ENCODE data around the gene CSMD2.

Gene CSMD2

DNA sequence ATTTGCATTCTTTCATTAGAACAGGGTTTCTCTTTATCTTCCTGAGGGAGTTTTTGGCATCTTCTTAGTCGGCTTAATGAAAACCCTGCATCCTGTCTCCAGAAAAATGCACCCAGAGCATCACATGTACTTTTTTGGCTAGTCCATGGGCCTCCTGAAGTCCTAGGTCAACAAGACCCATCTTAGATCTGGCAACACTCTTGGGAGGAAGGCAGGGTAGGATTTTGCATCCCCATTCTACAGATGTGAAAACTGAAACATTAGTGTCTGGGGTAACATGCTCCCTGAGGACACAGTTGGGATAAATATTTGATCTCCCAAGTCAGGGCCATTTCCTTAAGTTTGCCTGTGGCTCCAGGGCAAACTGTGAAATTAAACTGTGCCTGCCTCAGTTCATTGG, 341.2 kb downstream of the CSMD2 start:
- H3K18ac ChIP-seq (ENCODE audit: low read length), result no peak overlapping the region
- H4K8ac ChIP-seq (ENCODE audit: low read depth, low read length), result no peak overlapping the region
- H3K27me3 ChIP-seq (ENCODE audit: insufficient read depth, low read length, poor library complexity), result no peaks in the 10 kb centered on the region
- no peaks in the 10 kb centered on the region for H3K79me2 ChIP-seq (ENCODE audit: control insufficient read depth, insufficient read depth, low read length)
- H3K9ac ChIP-seq (ENCODE audit: low read length), result no peak overlapping the region
- H3K4ac ChIP-seq (ENCODE audit: low read depth, low read length), result no peak overlapping the region
- no peaks in the 10 kb centered on the region for H3K79me1 ChIP-seq (ENCODE audit: low read length)
- no CpG with 5 or more reads among the region's 1 CpG for WGBS (ENCODE audit: extremely low coverage, insufficient coverage, low lambda C conversion rate)
- H3K4me3 ChIP-seq (ENCODE audit: low read length), result no peak overlapping the region
- H2BK15ac ChIP-seq (replicated peaks; ENCODE audit: low read depth), result no peak overlapping the region
- H3K27ac ChIP-seq (ENCODE audit: low read depth, low read length), result no peak overlapping the region
- H3K4me2 ChIP-seq (ENCODE audit: low read length), result no peak overlapping the region
- no peaks in the 10 kb centered on the region for H3K4me1 ChIP-seq (ENCODE audit: control insufficient read depth, low read depth, low read length)
- no peak overlapping the region for H2AK5ac ChIP-seq (ENCODE audit: low read length)
- no peak for DNase-seq
- no peaks in the 10 kb centered on the region for H3K36me3 ChIP-seq (ENCODE audit: control insufficient read depth, insufficient read depth, low read length)
- no peak overlapping the region for H2BK5ac ChIP-seq (ENCODE audit: low read length)
- H3K23ac ChIP-seq (ENCODE audit: low read length), result no peak overlapping the region
- no peak overlapping the region for H2BK120ac ChIP-seq (ENCODE audit: low read depth, low read length)
- no peak overlapping the region for H3K56ac ChIP-seq (ENCODE audit: low read length)
- no peak overlapping the region for H4K5ac ChIP-seq (ENCODE audit: low read length)

DNA sequence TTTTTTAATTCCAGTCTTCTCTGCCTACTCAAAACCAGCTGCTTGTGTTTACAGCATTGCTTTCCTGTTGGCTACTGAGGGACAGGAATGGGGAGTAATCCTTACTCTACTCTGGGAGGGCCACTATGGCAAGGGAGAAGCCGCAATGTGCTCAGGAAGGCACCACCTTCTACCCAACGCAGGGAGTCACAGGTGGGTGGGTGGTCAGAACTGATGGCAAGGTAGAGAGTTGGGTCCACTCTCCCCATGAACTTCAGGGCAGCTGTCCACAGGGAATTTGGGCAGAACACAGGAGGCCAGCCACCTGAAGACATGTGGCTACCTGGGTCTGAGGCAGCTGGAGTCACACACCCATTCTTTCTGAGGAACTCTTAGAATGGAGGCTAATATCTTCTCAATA, 341.6 kb downstream of the CSMD2 start:
- Histone ChIP-seq H3K79me2 (ENCODE audit: control insufficient read depth, insufficient read depth, low read length) (no peaks in the 10 kb centered on the region), H4K8ac (ENCODE audit: low read depth, low read length) (no peak overlapping the region), H3K4ac (ENCODE audit: low read depth, low read length) (no peak overlapping the region), H3K36me3 (ENCODE audit: control insufficient read depth, insufficient read depth, low read length) (no peaks in the 10 kb centered on the region), H4K5ac (ENCODE audit: low read length) (no peak overlapping the region), H3K9ac (ENCODE audit: low read length) (no peak overlapping the region), H2BK120ac (ENCODE audit: low read depth, low read length) (no peak overlapping the region), H3K4me3 (ENCODE audit: low read length) (no peak overlapping the region), H3K18ac (ENCODE audit: low read length) (no peak overlapping the region), H3K23ac (ENCODE audit: low read length) (no peak overlapping the region), H3K4me1 (ENCODE audit: control insufficient read depth, low read depth, low read length) (no peaks in the 10 kb centered on the region), H3K27ac (ENCODE audit: low read depth, low read length) (no peak overlapping the region), H3K4me2 (ENCODE audit: low read length) (no peak overlapping the region), H3K56ac (ENCODE audit: low read length) (no peak overlapping the region), H2BK5ac (ENCODE audit: low read length) (no peak overlapping the region), H3K79me1 (ENCODE audit: low read length) (no peaks in the 10 kb centered on the region), H2AK5ac (ENCODE audit: low read length) (no peak overlapping the region), H3K27me3 (ENCODE audit: insufficient read depth, low read length, poor library complexity) (no peaks in the 10 kb centered on the region), H2BK15ac (replicated peaks; ENCODE audit: low read depth) (no peak overlapping the region)
- no CpG with 5 or more reads among the region's 2 CpGs for WGBS (ENCODE audit: extremely low coverage, insufficient coverage, low lambda C conversion rate)
- no peak for DNase-seq

DNA sequence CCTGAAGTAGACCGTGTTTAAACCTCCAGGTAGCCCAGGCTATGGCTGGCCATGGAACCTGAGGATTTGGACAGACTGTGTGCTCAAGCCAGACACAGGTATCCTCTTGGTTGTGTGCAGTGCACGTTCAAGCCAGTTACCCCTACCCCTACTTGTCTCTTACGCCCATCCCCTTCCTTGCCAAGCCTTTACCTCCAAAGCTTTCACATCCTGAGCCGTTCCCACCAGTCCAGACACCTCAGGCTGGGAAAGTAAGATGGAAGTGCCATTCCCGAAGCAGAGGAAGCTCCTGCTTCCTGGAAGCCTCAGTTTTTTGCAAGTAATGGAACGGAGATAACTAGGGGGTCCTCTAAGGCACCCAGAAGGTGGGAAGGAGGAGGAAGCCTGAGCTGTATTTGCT, 342.6 kb downstream of the CSMD2 start:
- H4K5ac ChIP-seq (ENCODE audit: low read length), result no peak overlapping the region
- no peak overlapping the region for H3K27ac ChIP-seq (ENCODE audit: low read depth, low read length)
- no peak overlapping the region for H2BK120ac ChIP-seq (ENCODE audit: low read depth, low read length)
- H3K4ac ChIP-seq (ENCODE audit: low read depth, low read length), result no peak overlapping the region
- H4K8ac ChIP-seq (ENCODE audit: low read depth, low read length), result no peak overlapping the region
- no peaks in the 10 kb centered on the region for H3K4me1 ChIP-seq (ENCODE audit: control insufficient read depth, low read depth, low read length)
- no peak overlapping the region for H3K4me3 ChIP-seq (ENCODE audit: low read length)
- H3K56ac ChIP-seq (ENCODE audit: low read length), result no peak overlapping the region
- no peak for DNase-seq
- no peaks in the 10 kb centered on the region for H3K36me3 ChIP-seq (ENCODE audit: control insufficient read depth, insufficient read depth, low read length)
- no peak overlapping the region for H3K4me2 ChIP-seq (ENCODE audit: low read length)
- no peaks in the 10 kb centered on the region for H3K27me3 ChIP-seq (ENCODE audit: insufficient read depth, low read length, poor library complexity)
- H3K23ac ChIP-seq (ENCODE audit: low read length), result no peak overlapping the region
- no peak overlapping the region for H3K18ac ChIP-seq (ENCODE audit: low read length)
- H2BK15ac ChIP-seq (replicated peaks; ENCODE audit: low read depth), result no peak overlapping the region
- WGBS (ENCODE audit: extremely low coverage, insufficient coverage, low lambda C conversion rate), result no CpG with 5 or more reads among the region's 6 CpGs
- H3K79me1 ChIP-seq (ENCODE audit: low read length), result no peaks in the 10 kb centered on the region
- H3K79me2 ChIP-seq (ENCODE audit: control insufficient read depth, insufficient read depth, low read length), result no peaks in the 10 kb centered on the region
- no peak overlapping the region for H3K9ac ChIP-seq (ENCODE audit: low read length)
- H2BK5ac ChIP-seq (ENCODE audit: low read length), result no peak overlapping the region
- H2AK5ac ChIP-seq (ENCODE audit: low read length), result no peak overlapping the region

DNA sequence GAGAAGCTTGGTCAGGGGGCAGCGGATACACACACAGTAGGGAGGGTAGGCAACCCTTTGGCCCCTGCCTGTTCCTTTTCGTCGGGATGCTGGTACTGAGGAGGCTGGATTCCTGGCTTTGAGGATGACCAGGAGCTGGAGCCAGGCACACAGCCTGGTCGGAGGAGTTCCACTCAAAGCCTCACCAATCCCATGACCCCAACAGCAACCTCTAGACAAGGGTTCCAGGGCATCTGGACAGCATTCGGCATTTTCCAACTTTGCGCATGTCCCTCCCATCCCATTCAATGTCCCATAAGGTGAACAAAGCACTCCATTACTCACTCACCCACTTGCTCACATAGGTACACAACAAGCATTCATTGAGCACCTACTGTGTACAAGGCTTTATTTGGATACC, 343.7 kb downstream of the CSMD2 start:
- H3K4me2 ChIP-seq (ENCODE audit: low read length), result no peak overlapping the region

DNA sequence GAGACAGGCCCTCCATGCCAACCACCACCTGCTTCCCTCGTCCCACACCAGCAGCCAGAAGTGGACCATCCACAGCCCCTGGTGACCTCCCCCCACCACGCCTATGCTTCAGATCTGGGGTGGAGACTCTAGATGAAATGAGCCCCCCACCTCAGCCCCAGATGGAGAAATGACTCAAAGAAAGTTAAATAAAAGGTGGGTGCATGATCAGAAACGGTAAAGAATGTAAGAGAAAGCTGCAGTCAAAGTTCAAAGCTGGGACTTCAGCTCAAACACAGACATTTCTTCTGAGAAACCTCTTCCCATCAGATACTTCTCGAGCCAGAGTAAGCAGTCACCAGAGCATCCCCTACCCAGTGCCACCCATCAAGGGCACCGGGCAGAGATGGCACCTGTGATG, 344.2 kb downstream of the CSMD2 start:
- no peaks in the 10 kb centered on the region for H3K79me1 ChIP-seq (ENCODE audit: low read length)
- H3K56ac ChIP-seq (ENCODE audit: low read length), result no peak overlapping the region
- H3K79me2 ChIP-seq (ENCODE audit: control insufficient read depth, insufficient read depth, low read length), result no peaks in the 10 kb centered on the region
- H3K18ac ChIP-seq (ENCODE audit: low read length), result no peak overlapping the region
- H2BK15ac ChIP-seq (replicated peaks; ENCODE audit: low read depth), result no peak overlapping the region
- H3K4me3 ChIP-seq (ENCODE audit: low read length), result no peak overlapping the region
- no CpG with 5 or more reads among the region's 5 CpGs for whole genome bisulfite sequencing (ENCODE audit: extremely low coverage, insufficient coverage, low lambda C conversion rate)
- no peak overlapping the region for H4K5ac ChIP-seq (ENCODE audit: low read length)
- no peak for DNase-seq
- no peak overlapping the region for H2AK5ac ChIP-seq (ENCODE audit: low read length)
- no peak overlapping the region for H3K23ac ChIP-seq (ENCODE audit: low read length)
- no peak overlapping the region for H3K4ac ChIP-seq (ENCODE audit: low read depth, low read length)
- H3K4me2 ChIP-seq (ENCODE audit: low read length), result no peak overlapping the region
- H4K8ac ChIP-seq (ENCODE audit: low read depth, low read length), result no peak overlapping the region
- no peaks in the 10 kb centered on the region for H3K27me3 ChIP-seq (ENCODE audit: insufficient read depth, low read length, poor library complexity)
- no peaks in the 10 kb centered on the region for H3K4me1 ChIP-seq (ENCODE audit: control insufficient read depth, low read depth, low read length)
- no peaks in the 10 kb centered on the region for H3K36me3 ChIP-seq (ENCODE audit: control insufficient read depth, insufficient read depth, low read length)
- no peak overlapping the region for H2BK5ac ChIP-seq (ENCODE audit: low read length)
- H3K9ac ChIP-seq (ENCODE audit: low read length), result no peak overlapping the region
- H3K27ac ChIP-seq (ENCODE audit: low read depth, low read length), result no peak overlapping the region
- no peak overlapping the region for H2BK120ac ChIP-seq (ENCODE audit: low read depth, low read length)

More for the DNA sequence above, 343.7 kb downstream of the CSMD2 start:
- Histone ChIP-seq H3K79me2 (ENCODE audit: control insufficient read depth, insufficient read depth, low read length) (no peaks in the 10 kb centered on the region), H3K9ac (ENCODE audit: low read length) (no peak overlapping the region), H3K27me3 (ENCODE audit: insufficient read depth, low read length, poor library complexity) (no peaks in the 10 kb centered on the region), H4K8ac (ENCODE audit: low read depth, low read length) (no peak overlapping the region), H3K79me1 (ENCODE audit: low read length) (no peaks in the 10 kb centered on the region), H3K23ac (ENCODE audit: low read length) (no peak overlapping the region), H4K5ac (ENCODE audit: low read length) (no peak overlapping the region), H3K4ac (ENCODE audit: low read depth, low read length) (no peak overlapping the region), H2BK5ac (ENCODE audit: low read length) (no peak overlapping the region), H3K4me1 (ENCODE audit: control insufficient read depth, low read depth, low read length) (no peaks in the 10 kb centered on the region), H2BK15ac (replicated peaks; ENCODE audit: low read depth) (no peak overlapping the region), H3K36me3 (ENCODE audit: control insufficient read depth, insufficient read depth, low read length) (no peaks in the 10 kb centered on the region), H3K27ac (ENCODE audit: low read depth, low read length) (no peak overlapping the region), H3K18ac (ENCODE audit: low read length) (no peak overlapping the region), H3K56ac (ENCODE audit: low read length) (no peak overlapping the region), H2AK5ac (ENCODE audit: low read length) (no peak overlapping the region), H3K4me3 (ENCODE audit: low read length) (no peak overlapping the region), H2BK120ac (ENCODE audit: low read depth, low read length) (no peak overlapping the region)
- WGBS (ENCODE audit: extremely low coverage, insufficient coverage, low lambda C conversion rate), result no CpG with 5 or more reads among the region's 6 CpGs
- no peak for DNase-seq

DNA sequence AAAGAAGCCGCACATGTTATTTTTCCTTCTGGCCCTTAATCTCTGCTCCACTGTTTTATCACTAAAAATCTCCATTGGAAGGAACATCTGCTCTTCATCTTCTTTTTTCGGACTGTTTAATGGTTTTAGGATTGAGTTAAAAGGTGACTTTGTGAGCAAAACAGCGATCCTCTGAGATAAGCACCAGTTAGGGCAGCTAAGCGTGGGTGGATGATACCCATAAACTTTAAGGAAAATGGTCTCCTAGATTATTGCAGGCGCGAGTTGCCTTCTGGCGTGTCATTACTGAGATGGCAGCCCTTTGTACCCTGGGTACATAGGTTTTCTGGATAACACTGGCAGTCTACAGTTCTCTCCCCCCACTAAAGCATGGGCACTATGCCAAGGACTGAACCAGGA, 345.1 kb downstream of the CSMD2 start:
- H2AK5ac ChIP-seq (ENCODE audit: low read length), result no peak overlapping the region
- no peak overlapping the region for H3K18ac ChIP-seq (ENCODE audit: low read length)
- H3K4me2 ChIP-seq (ENCODE audit: low read length), result no peak overlapping the region
- H2BK120ac ChIP-seq (ENCODE audit: low read depth, low read length), result no peak overlapping the region
- H3K4me1 ChIP-seq (ENCODE audit: control insufficient read depth, low read depth, low read length), result no peaks in the 10 kb centered on the region
- no peak overlapping the region for H3K9ac ChIP-seq (ENCODE audit: low read length)
- DNase-seq, result no peak
- H3K79me2 ChIP-seq (ENCODE audit: control insufficient read depth, insufficient read depth, low read length), result no peaks in the 10 kb centered on the region
- no peak overlapping the region for H2BK15ac ChIP-seq (replicated peaks; ENCODE audit: low read depth)
- no peaks in the 10 kb centered on the region for H3K27me3 ChIP-seq (ENCODE audit: insufficient read depth, low read length, poor library complexity)
- H3K4me3 ChIP-seq (ENCODE audit: low read length), result no peak overlapping the region
- H4K5ac ChIP-seq (ENCODE audit: low read length), result no peak overlapping the region
- H3K36me3 ChIP-seq (ENCODE audit: control insufficient read depth, insufficient read depth, low read length), result no peaks in the 10 kb centered on the region
- WGBS (ENCODE audit: extremely low coverage, insufficient coverage, low lambda C conversion rate), result no CpG with 5 or more reads among the region's 7 CpGs
- no peak overlapping the region for H2BK5ac ChIP-seq (ENCODE audit: low read length)
- H3K56ac ChIP-seq (ENCODE audit: low read length), result no peak overlapping the region
- no peaks in the 10 kb centered on the region for H3K79me1 ChIP-seq (ENCODE audit: low read length)
- H3K23ac ChIP-seq (ENCODE audit: low read length), result no peak overlapping the region
- no peak overlapping the region for H4K8ac ChIP-seq (ENCODE audit: low read depth, low read length)
- H3K4ac ChIP-seq (ENCODE audit: low read depth, low read length), result no peak overlapping the region
- no peak overlapping the region for H3K27ac ChIP-seq (ENCODE audit: low read depth, low read length)

All from mesendoderm (in vitro differentiated cells).